Keratinocyte (primary cell): ENCODE measurements around the gene GHITM. TPM values are rescaled to one million over a fixed set of nuclear protein-coding genes. Genes with fewer than 3 reads are reported as not detected.

Experiments used
- DNase-seq: peaks from one replicate; pipeline ENCODE4 v3.0.0-alpha.2; 2011; ENCODE audit warnings: low read depth, missing footprints, low spot score
- FAIRE-seq: peaks from 2 replicates; lab custom pipeline; 2011; peaks lifted over from hg19 to GRCh38; lab: Jason Lieb, UNC
- H2AFZ ChIP-seq: 2 replicates; pipeline ENCODE4 v1.6.0; 2012; ENCODE audit warnings: low read length, control low read depth, inconsistent platforms; ENCODE audit not compliant: control insufficient read depth
- H3K27ac ChIP-seq: 2 replicates; pipeline ENCODE4 v1.5.1; 2011; ENCODE audit warnings: low read length; ENCODE audit not compliant: control insufficient read depth, insufficient read depth
- H3K27me3 ChIP-seq: 3 replicates; pipeline ENCODE4 v1.6.0; 2011; ENCODE audit warnings: low read length; ENCODE audit not compliant: control insufficient read depth, insufficient read depth; ENCODE audit errors: extremely low read depth
- H3K36me3 ChIP-seq, 2 experiments: 2 replicates in 1 of 2; 3 replicates in 1 of 2; pipeline ENCODE4 v1.5.1; 2011; ENCODE audit warnings: low read length in 2 of 2, mild to moderate bottlenecking in 1 of 2; ENCODE audit not compliant: control insufficient read depth in 2 of 2, insufficient read depth in 2 of 2; ENCODE audit errors: extremely low read depth in 1 of 2
- H3K4me1 ChIP-seq: 3 replicates; pipeline ENCODE4 v1.5.1; 2011; ENCODE audit warnings: low read length; ENCODE audit not compliant: control insufficient read depth, insufficient read depth; ENCODE audit errors: extremely low read depth
- H3K4me2 ChIP-seq: 3 replicates; pipeline ENCODE4 v1.6.0; 2011; ENCODE audit warnings: low read depth, low read length; ENCODE audit not compliant: control insufficient read depth, insufficient read depth; ENCODE audit errors: extremely low read depth
- H3K4me3 ChIP-seq, 3 experiments: fragments of 200-600 bp in 1 of 3; sonication (generic) in 1 of 3; 2 replicates in 2 of 3; 3 replicates in 1 of 3; pipeline ENCODE4 v1.5.1; 2011 to 2016; ENCODE audit warnings: low read length in 3 of 3, mild to moderate bottlenecking in 3 of 3, control low read depth in 2 of 3, inconsistent platforms in 1 of 3, low read depth in 1 of 3, mixed read lengths in 1 of 3, mixed run types in 1 of 3, moderate library complexity in 1 of 3; ENCODE audit not compliant: control insufficient read depth in 2 of 3, insufficient read depth in 2 of 3; ENCODE audit errors: extremely low read depth in 1 of 3
- H3K79me2 ChIP-seq: 2 replicates; pipeline ENCODE4 v1.6.0; 2012; ENCODE audit warnings: low read length; ENCODE audit not compliant: control insufficient read depth, insufficient read depth
- H3K9ac ChIP-seq: 3 replicates; pipeline ENCODE4 v1.6.0; 2011; ENCODE audit warnings: low read length; ENCODE audit not compliant: control insufficient read depth, insufficient read depth; ENCODE audit errors: extremely low read depth
- H3K9me1 ChIP-seq: 3 replicates; pipeline ENCODE4 v1.6.0; 2011; ENCODE audit warnings: low read length; ENCODE audit not compliant: control insufficient read depth, insufficient read depth; ENCODE audit errors: extremely low read depth
- H3K9me3 ChIP-seq: 2 replicates; pipeline ENCODE4 v1.5.1; 2012; ENCODE audit warnings: low read depth, low read length; ENCODE audit not compliant: control insufficient read depth
- H4K20me1 ChIP-seq: 3 replicates; pipeline ENCODE4 v1.6.0; 2011; ENCODE audit warnings: low read length; ENCODE audit not compliant: control insufficient read depth, insufficient read depth; ENCODE audit errors: extremely low read depth
- CTCF ChIP-seq, 3 experiments: IDR thresholded peaks in 1 of 3; conservative IDR thresholded peaks in 1 of 3; optimal IDR thresholded peaks in 1 of 3; 2 replicates in 2 of 3; 3 replicates in 1 of 3; pipeline versions ENCODE3 to v1.5.1; 2011; ENCODE audit warnings: low read length in 3 of 3, mild to moderate bottlenecking in 3 of 3, moderate library complexity in 2 of 3, control low read depth in 1 of 3, inconsistent platforms in 1 of 3; ENCODE audit not compliant: insufficient read depth in 2 of 3; ENCODE audit errors: extremely low read depth in 1 of 3
- EZH2 ChIP-seq: IDR thresholded peaks from one replicate; pipeline ENCODE4 v1.6.1; 2012; ENCODE audit warnings: inconsistent platforms, mild to moderate bottlenecking, low read length, moderate library complexity
- dilution Hi-C: fragments of 300-500 bp; cut with MboI; formaldehyde crosslinking; loops from one replicate; pipeline ENCODE4 v1.7.0; 2020; ENCODE audit warnings: low sequenced_read_pairs; ENCODE audit not compliant: extremely low pct_ligation_motif_present
- polyA plus RNA-seq, 5 experiments: library from polyadenylated mRNA; depleted of rRNA in 3 of 5; stranded (reverse) in 3 of 5; stranded (forward) in 1 of 5; unstranded in 1 of 5; fragments of >200 nt; gene quantifications; 1 replicate in 1 of 5; 2 replicates in 3 of 5; 3 replicates in 1 of 5; pipeline versions ENCODE4 v1.2.1 to v1.2.3, GENCODE V29; 2011 to 2012; ENCODE audit warnings: missing spikeins in 2 of 5, low read depth in 1 of 5, low replicate concordance in 1 of 5

GHITM gene
- polyA plus RNA-seq, 1 donor (not counting 4 experiments of a cell fraction or from before 2014, with no cell fraction given): 214 TPM

- TF ChIP-seq CTCF (optimal IDR thresholded peaks at IDR 0.05 in 1 of 3, IDR thresholded peaks at IDR 0.05 in 1 of 3, conservative IDR thresholded peaks at IDR 0.05 in 1 of 3; ENCODE audit: extremely low read depth in 1 of 3, insufficient read depth in 2 of 3, low read length in 3 of 3) (no peak), EZH2 (no peak)
- no peaks in the 10 kb centered on the region for H3K9me1 ChIP-seq
- dilution Hi-C loops: loop anchor here (10.0 kb wide), 1 partner anchor 58 kb away; no protein-coding TSS in a partner anchor
- DNase-seq (no peak), FAIRE-seq (no peak)
- H3K27ac ChIP-seq: no peak overlapping the region
- peaks cover 16% of the 10 kb centered on the region for H3K27me3 ChIP-seq
- H3K4me3 ChIP-seq: no peak overlapping the region
- H3K36me3 ChIP-seq: no peaks in the 10 kb centered on the region
- H2AFZ ChIP-seq: no peak overlapping the region
- H3K9me3 ChIP-seq: no peaks in the 10 kb centered on the region
- no peak overlapping the region for H3K9ac ChIP-seq
- H3K4me2 ChIP-seq: no peak overlapping the region
- no peaks in the 10 kb centered on the region for H3K79me2 ChIP-seq
- no peaks in the 10 kb centered on the region for H3K4me1 ChIP-seq
- no peaks in the 10 kb centered on the region for H4K20me1 ChIP-seq
These were observed 63.0 kb downstream of the GHITM start for GRCh38 chr10:84202349-84202748.

Other genes starting within 250 kb of the GHITM start
- gene GPR15LG, start 34.3 kb downstream of the GHITM start, polyA plus RNA-seq: 0.57 to 54.1 TPM (median 10.4 TPM) in 3 replicates
- gene CDHR1, start 55.0 kb downstream of the GHITM start, polyA plus RNA-seq: 1.4 to 5.7 TPM (median 5.2 TPM) in 3 replicates
- gene LRIT2, start 86.0 kb downstream of the GHITM start, polyA plus RNA-seq: not detected in 3 replicates
- not detected in 3 replicates for gene LRIT1, start 102.0 kb downstream of the GHITM start, polyA plus RNA-seq
- gene RGR, start 105.5 kb downstream of the GHITM start, polyA plus RNA-seq: not detected in 3 replicates
- 22.1 to 28.0 TPM (median 26.7 TPM) in 3 replicates for gene CCSER2, start 189.1 kb downstream of the GHITM start, polyA plus RNA-seq